GM23338 (cell line): Measurements from ENCODE around the gene DHX58. TPM values are rescaled to one million over a fixed set of nuclear protein-coding genes. Genes with fewer than 3 reads are reported as not detected.

Source experiments
- ATAC-seq: fragments of 200-7000 bp; cut with Tn5 transposase; 3 replicates; pipeline ENCODE4 v1.9.1; 2020
- DNase-seq: peaks from one replicate; pipeline ENCODE4 v3.0.0-alpha.2; 2015; ENCODE audit warnings: low spot score
- H2AFZ ChIP-seq: fragments of 200-600 bp; sonication (generic); 2 replicates; pipeline ENCODE4 v1.8.0; 2016; ENCODE audit warnings: antibody characterized with exemption, mild to moderate bottlenecking, moderate library complexity
- H3F3A ChIP-seq: fragments of 200-600 bp; sonication (generic); replicated peaks from 2 replicates; pipeline ENCODE4 v1.8.0; 2017; ENCODE audit warnings: antibody characterized with exemption, mixed run types, low read depth
- H3K27ac ChIP-seq: fragments of 200-600 bp; sonication (generic); 2 replicates; pipeline ENCODE4 v1.6.1; 2016; ENCODE audit warnings: low read depth
- H3K27me3 ChIP-seq: fragments of 200-600 bp; sonication (generic); 2 replicates; pipeline ENCODE4 v1.8.0; 2016; ENCODE audit warnings: mild to moderate bottlenecking, mixed run types, moderate library complexity; ENCODE audit not compliant: insufficient read depth
- H3K36me3 ChIP-seq: fragments of 200-600 bp; sonication (generic); 2 replicates; pipeline ENCODE4 v1.8.0; 2016; ENCODE audit warnings: mild to moderate bottlenecking; ENCODE audit not compliant: insufficient read depth
- H3K4me1 ChIP-seq: fragments of 200-600 bp; sonication (generic); 2 replicates; pipeline ENCODE4 v1.8.0; 2016; ENCODE audit warnings: mild to moderate bottlenecking, moderate library complexity; ENCODE audit not compliant: insufficient read depth
- H3K4me2 ChIP-seq: fragments of 200-600 bp; sonication (generic); 2 replicates; pipeline ENCODE4 v1.7.1; 2017; ENCODE audit warnings: mixed run types
- H3K4me3 ChIP-seq: fragments of 200-600 bp; sonication (generic); 2 replicates; pipeline ENCODE4 v1.6.1; 2016; ENCODE audit warnings: mixed run types
- H3K79me2 ChIP-seq: fragments of 200-600 bp; sonication (generic); replicated peaks from 2 replicates; pipeline ENCODE4 v1.8.0; 2017; ENCODE audit warnings: mild to moderate bottlenecking; ENCODE audit not compliant: insufficient read depth
- H3K9me2 ChIP-seq: fragments of 200-600 bp; sonication (generic); 2 replicates; pipeline ENCODE4 v1.8.0; 2017; ENCODE audit not compliant: insufficient read depth
- H4K20me1 ChIP-seq: fragments of 200-600 bp; sonication (generic); replicated peaks from 2 replicates; pipeline ENCODE4 v1.8.0; 2017; ENCODE audit warnings: mild to moderate bottlenecking; ENCODE audit not compliant: insufficient read depth
- H3K27ac Mint-ChIP-seq: 2 replicates; pipeline ENCODE4 v1.8.0; 2020; ENCODE audit warnings: inconsistent platforms, mild to moderate bottlenecking, moderate library complexity, mixed read lengths
- H3K27me3 Mint-ChIP-seq: 3 replicates; pipeline ENCODE4 v1.8.0; 2022; ENCODE audit warnings: low read depth, mild to moderate bottlenecking, moderate library complexity, mixed read lengths, inconsistent platforms; ENCODE audit not compliant: insufficient read depth, poor library complexity
- H3K36me3 Mint-ChIP-seq: 3 replicates; pipeline ENCODE4 v1.8.0; 2021; ENCODE audit warnings: low read depth, mild to moderate bottlenecking, inconsistent platforms, moderate library complexity, mixed read lengths
- H3K4me1 Mint-ChIP-seq: 3 replicates; pipeline ENCODE4 v1.8.0; 2020; ENCODE audit warnings: mild to moderate bottlenecking, inconsistent platforms, mixed read lengths
- H3K4me3 Mint-ChIP-seq: 3 replicates; pipeline ENCODE4 v1.8.0; 2021; ENCODE audit warnings: moderate library complexity, mild to moderate bottlenecking, inconsistent platforms, mixed read lengths
- H3K9me3 Mint-ChIP-seq: 3 replicates; pipeline ENCODE4 v1.8.0; 2020; ENCODE audit warnings: moderate library complexity, mild to moderate bottlenecking, inconsistent platforms, mixed read lengths
- CREB1 ChIP-seq: fragments of 250-450 bp; sonication (Bioruptor Pico); IDR thresholded peaks from 2 replicates; pipeline ENCODE4 v1.5.0; 2020; ENCODE audit warnings: low read depth, mild to moderate bottlenecking, moderate library complexity
- ETS1 ChIP-seq: IDR thresholded peaks from 2 replicates; pipeline ENCODE4 v1.6.1; 2016; ENCODE audit warnings: antibody characterized with exemption
- EZH2 ChIP-seq: fragments of 200-600 bp; sonication (generic); IDR thresholded peaks from one replicate; pipeline ENCODE4 v1.8.0; 2017; ENCODE audit warnings: antibody characterized with exemption, mild to moderate bottlenecking, low read depth; ENCODE audit not compliant: unreplicated experiment
- EZH2phosphoT487 ChIP-seq: fragments of 200-600 bp; sonication (generic); IDR thresholded peaks from one replicate; pipeline ENCODE4 v1.8.1; 2018; ENCODE audit warnings: antibody characterized with exemption; ENCODE audit not compliant: unreplicated experiment
- JUNB ChIP-seq: IDR thresholded peaks from one replicate; pipeline ENCODE4 v1.6.1; 2016; ENCODE audit warnings: antibody characterized with exemption; ENCODE audit not compliant: unreplicated experiment
- NANOG ChIP-seq: IDR thresholded peaks from 2 replicates; pipeline ENCODE4 v1.6.1; 2016; ENCODE audit warnings: antibody characterized with exemption, borderline replicate concordance
- POLR2AphosphoS5 ChIP-seq: IDR thresholded peaks from 2 replicates; pipeline ENCODE4 v1.6.1; 2016; ENCODE audit warnings: antibody characterized with exemption, low read depth
- STAT1 ChIP-seq: IDR thresholded peaks from one replicate; pipeline ENCODE4 v1.6.1; 2016; ENCODE audit warnings: antibody characterized with exemption; ENCODE audit not compliant: unreplicated experiment
- ZNF114 ChIP-seq: fragments of 250-450 bp; sonication (Bioruptor Pico); IDR thresholded peaks from 2 replicates; pipeline ENCODE4 v1.5.0; 2020; ENCODE audit warnings: mild to moderate bottlenecking, moderate library complexity
- ZNF331 ChIP-seq: fragments of 250-450 bp; sonication (Bioruptor Pico); IDR thresholded peaks from 2 replicates; pipeline ENCODE4 v1.5.0; 2020; ENCODE audit warnings: low read depth, mild to moderate bottlenecking, moderate library complexity
- polyA plus RNA-seq: library from polyadenylated mRNA; unstranded; fragments of >200 nt; fragmentation: Nextera tagmentation; extraction: Ambion mirVana; gene quantifications from 2 replicates; pipeline ENCODE4 v1.2.1, GENCODE V29; 2016
- total RNA-seq: library from RNA; depleted of rRNA; stranded (reverse); fragments of >200 nt; shearing (Covaris generic); gene quantifications from 2 replicates; pipeline ENCODE4 v1.2.3, GENCODE V29; 2014
- TF ChIP-seq, protein P1 (sequence below), 2 experiments: fragments of 200-600 bp in 1 of 2; sonication (generic) in 1 of 2; conservative IDR thresholded peaks; 2 replicates each; pipeline versions ENCODE4 v1.5.1 to v1.6.1; 2016 to 2017; ENCODE audit warnings: antibody characterized with exemption in 2 of 2, low read depth in 2 of 2, mild to moderate bottlenecking in 2 of 2, moderate library complexity in 1 of 2
- TF ChIP-seq, protein P2 (sequence below): IDR thresholded peaks from one replicate; pipeline ENCODE4 v1.6.1; 2018; ENCODE audit warnings: antibody characterized with exemption; ENCODE audit not compliant: unreplicated experiment
- TF ChIP-seq, protein P3 (sequence below): fragments of 250-450 bp; sonication (Bioruptor Pico); IDR thresholded peaks from 2 replicates; pipeline ENCODE4 v1.5.0; 2020; ENCODE audit warnings: mild to moderate bottlenecking, moderate library complexity

Gene DHX58
- total and polyA plus RNA-seq, 2 experiments from 2014 or later, result 4.1 to 6.6 TPM

- Histone ChIP-seq H3K36me3 (no peaks in the 10 kb centered on the region), H3K4me2 (no peak overlapping the region), H3K79me2 (no peaks in the 10 kb centered on the region), H3K27me3 (no peaks in the 10 kb centered on the region), H2AFZ (no peak overlapping the region), H3K4me3 (no peak overlapping the region), H3F3A (0 out of 2 replicates have a peak, but pooled peaks cover 3% of the 10 kb centered on the region), H3K27ac (no peak overlapping the region), H4K20me1 (no peaks in the 10 kb centered on the region), H3K4me1 (peaks cover 10% of the 10 kb centered on the region; the same call in 1 of the 2 replicates), H3K9me2 (no peaks in the 10 kb centered on the region)
- DNase-seq (no peak), ATAC-seq (peak; percentile 4; the same call in 1 of the 3 replicates)
- no peak for TF ChIP-seq JUNB
- TF ChIP-seq CREB1 (CRISPR knock-in tag), result no peak
- no peak for TF ChIP-seq EZH2phosphoT487
- no peak for TF ChIP-seq POLR2AphosphoS5
- TF ChIP-seq ETS1, result no peak
- no peak for TF ChIP-seq EZH2
- TF ChIP-seq, protein P1, sequence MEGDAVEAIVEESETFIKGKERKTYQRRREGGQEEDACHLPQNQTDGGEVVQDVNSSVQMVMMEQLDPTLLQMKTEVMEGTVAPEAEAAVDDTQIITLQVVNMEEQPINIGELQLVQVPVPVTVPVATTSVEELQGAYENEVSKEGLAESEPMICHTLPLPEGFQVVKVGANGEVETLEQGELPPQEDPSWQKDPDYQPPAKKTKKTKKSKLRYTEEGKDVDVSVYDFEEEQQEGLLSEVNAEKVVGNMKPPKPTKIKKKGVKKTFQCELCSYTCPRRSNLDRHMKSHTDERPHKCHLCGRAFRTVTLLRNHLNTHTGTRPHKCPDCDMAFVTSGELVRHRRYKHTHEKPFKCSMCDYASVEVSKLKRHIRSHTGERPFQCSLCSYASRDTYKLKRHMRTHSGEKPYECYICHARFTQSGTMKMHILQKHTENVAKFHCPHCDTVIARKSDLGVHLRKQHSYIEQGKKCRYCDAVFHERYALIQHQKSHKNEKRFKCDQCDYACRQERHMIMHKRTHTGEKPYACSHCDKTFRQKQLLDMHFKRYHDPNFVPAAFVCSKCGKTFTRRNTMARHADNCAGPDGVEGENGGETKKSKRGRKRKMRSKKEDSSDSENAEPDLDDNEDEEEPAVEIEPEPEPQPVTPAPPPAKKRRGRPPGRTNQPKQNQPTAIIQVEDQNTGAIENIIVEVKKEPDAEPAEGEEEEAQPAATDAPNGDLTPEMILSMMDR (conservative IDR thresholded peaks at IDR 0.05; ENCODE audit: low read depth in 2 of 2), result no peak
- TF ChIP-seq ZNF331 (CRISPR knock-in tag), result no peak
- TF ChIP-seq, protein P2, sequence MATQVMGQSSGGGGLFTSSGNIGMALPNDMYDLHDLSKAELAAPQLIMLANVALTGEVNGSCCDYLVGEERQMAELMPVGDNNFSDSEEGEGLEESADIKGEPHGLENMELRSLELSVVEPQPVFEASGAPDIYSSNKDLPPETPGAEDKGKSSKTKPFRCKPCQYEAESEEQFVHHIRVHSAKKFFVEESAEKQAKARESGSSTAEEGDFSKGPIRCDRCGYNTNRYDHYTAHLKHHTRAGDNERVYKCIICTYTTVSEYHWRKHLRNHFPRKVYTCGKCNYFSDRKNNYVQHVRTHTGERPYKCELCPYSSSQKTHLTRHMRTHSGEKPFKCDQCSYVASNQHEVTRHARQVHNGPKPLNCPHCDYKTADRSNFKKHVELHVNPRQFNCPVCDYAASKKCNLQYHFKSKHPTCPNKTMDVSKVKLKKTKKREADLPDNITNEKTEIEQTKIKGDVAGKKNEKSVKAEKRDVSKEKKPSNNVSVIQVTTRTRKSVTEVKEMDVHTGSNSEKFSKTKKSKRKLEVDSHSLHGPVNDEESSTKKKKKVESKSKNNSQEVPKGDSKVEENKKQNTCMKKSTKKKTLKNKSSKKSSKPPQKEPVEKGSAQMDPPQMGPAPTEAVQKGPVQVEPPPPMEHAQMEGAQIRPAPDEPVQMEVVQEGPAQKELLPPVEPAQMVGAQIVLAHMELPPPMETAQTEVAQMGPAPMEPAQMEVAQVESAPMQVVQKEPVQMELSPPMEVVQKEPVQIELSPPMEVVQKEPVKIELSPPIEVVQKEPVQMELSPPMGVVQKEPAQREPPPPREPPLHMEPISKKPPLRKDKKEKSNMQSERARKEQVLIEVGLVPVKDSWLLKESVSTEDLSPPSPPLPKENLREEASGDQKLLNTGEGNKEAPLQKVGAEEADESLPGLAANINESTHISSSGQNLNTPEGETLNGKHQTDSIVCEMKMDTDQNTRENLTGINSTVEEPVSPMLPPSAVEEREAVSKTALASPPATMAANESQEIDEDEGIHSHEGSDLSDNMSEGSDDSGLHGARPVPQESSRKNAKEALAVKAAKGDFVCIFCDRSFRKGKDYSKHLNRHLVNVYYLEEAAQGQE, result no peak
- TF ChIP-seq NANOG, result no peak
- TF ChIP-seq ZNF114, result no peak
- TF ChIP-seq, protein P3, sequence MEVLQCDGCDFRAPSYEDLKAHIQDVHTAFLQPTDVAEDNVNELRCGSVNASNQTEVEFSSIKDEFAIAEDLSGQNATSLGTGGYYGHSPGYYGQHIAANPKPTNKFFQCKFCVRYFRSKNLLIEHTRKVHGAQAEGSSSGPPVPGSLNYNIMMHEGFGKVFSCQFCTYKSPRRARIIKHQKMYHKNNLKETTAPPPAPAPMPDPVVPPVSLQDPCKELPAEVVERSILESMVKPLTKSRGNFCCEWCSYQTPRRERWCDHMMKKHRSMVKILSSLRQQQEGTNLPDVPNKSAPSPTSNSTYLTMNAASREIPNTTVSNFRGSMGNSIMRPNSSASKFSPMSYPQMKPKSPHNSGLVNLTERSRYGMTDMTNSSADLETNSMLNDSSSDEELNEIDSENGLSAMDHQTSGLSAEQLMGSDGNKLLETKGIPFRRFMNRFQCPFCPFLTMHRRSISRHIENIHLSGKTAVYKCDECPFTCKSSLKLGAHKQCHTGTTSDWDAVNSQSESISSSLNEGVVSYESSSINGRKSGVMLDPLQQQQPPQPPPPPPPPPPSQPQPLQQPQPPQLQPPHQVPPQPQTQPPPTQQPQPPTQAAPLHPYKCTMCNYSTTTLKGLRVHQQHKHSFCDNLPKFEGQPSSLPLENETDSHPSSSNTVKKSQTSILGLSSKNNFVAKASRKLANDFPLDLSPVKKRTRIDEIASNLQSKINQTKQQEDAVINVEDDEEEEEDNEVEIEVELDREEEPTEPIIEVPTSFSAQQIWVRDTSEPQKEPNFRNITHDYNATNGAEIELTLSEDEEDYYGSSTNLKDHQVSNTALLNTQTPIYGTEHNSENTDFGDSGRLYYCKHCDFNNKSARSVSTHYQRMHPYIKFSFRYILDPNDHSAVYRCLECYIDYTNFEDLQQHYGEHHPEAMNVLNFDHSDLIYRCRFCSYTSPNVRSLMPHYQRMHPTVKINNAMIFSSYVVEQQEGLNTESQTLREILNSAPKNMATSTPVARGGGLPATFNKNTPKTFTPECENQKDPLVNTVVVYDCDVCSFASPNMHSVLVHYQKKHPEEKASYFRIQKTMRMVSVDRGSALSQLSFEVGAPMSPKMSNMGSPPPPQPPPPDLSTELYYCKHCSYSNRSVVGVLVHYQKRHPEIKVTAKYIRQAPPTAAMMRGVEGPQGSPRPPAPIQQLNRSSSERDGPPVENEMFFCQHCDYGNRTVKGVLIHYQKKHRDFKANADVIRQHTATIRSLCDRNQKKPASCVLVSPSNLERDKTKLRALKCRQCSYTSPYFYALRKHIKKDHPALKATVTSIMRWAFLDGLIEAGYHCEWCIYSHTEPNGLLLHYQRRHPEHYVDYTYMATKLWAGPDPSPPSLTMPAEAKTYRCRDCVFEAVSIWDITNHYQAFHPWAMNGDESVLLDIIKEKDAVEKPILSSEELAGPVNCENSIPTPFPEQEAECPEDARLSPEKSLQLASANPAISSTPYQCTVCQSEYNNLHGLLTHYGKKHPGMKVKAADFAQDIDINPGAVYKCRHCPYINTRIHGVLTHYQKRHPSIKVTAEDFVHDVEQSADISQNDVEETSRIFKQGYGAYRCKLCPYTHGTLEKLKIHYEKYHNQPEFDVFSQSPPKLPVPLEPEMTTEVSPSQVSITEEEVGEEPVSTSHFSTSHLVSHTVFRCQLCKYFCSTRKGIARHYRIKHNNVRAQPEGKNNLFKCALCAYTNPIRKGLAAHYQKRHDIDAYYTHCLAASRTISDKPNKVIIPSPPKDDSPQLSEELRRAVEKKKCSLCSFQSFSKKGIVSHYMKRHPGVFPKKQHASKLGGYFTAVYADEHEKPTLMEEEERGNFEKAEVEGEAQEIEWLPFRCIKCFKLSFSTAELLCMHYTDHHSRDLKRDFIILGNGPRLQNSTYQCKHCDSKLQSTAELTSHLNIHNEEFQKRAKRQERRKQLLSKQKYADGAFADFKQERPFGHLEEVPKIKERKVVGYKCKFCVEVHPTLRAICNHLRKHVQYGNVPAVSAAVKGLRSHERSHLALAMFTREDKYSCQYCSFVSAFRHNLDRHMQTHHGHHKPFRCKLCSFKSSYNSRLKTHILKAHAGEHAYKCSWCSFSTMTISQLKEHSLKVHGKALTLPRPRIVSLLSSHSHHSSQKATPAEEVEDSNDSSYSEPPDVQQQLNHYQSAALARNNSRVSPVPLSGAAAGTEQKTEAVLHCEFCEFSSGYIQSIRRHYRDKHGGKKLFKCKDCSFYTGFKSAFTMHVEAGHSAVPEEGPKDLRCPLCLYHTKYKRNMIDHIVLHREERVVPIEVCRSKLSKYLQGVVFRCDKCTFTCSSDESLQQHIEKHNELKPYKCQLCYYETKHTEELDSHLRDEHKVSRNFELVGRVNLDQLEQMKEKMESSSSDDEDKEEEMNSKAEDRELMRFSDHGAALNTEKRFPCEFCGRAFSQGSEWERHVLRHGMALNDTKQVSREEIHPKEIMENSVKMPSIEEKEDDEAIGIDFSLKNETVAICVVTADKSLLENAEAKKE (CRISPR knock-in tag), result no peak
- no peak for TF ChIP-seq STAT1
- Mint-ChIP-seq H3K4me1 (peaks cover 31% of the 10 kb centered on the region), H3K4me3 (no peak overlapping the region), H3K9me3 (no peaks in the 10 kb centered on the region), H3K27me3 (peaks cover 15% of the 10 kb centered on the region), H3K27ac (no peak overlapping the region), H3K36me3 (no peaks in the 10 kb centered on the region; the same call in 2 of the 3 replicates)
Measured at GRCh38 chr17:42062681-42063080, 49.8 kb downstream of the DHX58 start.
